ENCODE results near the gene ERC2.

GRCh38 chr3:56308471-56308870, 159.8 kb downstream of the ERC2 start:
- no peak for TF ChIP-seq CTCF (IDR thresholded peaks at IDR 0.05)
- TF ChIP-seq POLR2A (IDR thresholded peaks at IDR 0.05) = no peak
